ENCODE data around the gene HCN2.

HCN2 gene

GRCh38 chr19:588741-589692, 664 bp upstream of the HCN2 start:
- no peak for DNase-seq (ENCODE audit: extremely low read depth, low read depth)

GRCh38 chr19:590396-590745, 690 bp downstream of the HCN2 start:
- TF ChIP-seq CTCF (IDR thresholded peaks at IDR 0.05; ENCODE audit: low read depth, low read length): no peak
- no peak for DNase-seq (ENCODE audit: extremely low read depth, low read depth)

More at GRCh38 chr19:588741-589692, 664 bp upstream of the HCN2 start:
- no peak for TF ChIP-seq CTCF (IDR thresholded peaks at IDR 0.05; ENCODE audit: low read depth, low read length)

- DNase-seq (ENCODE audit: extremely low read depth, low read depth): no peak
- no peak for TF ChIP-seq CTCF (IDR thresholded peaks at IDR 0.05; ENCODE audit: low read depth, low read length)
These were observed 1.0 kb downstream of the HCN2 start for GRCh38 chr19:590750-591098.

- DNase-seq (ENCODE audit: extremely low read depth, low read depth): no peak
- no peak for TF ChIP-seq CTCF (IDR thresholded peaks at IDR 0.05; ENCODE audit: low read depth, low read length)
These were observed 1.6 kb downstream of the HCN2 start for GRCh38 chr19:591099-591958.

GRCh38 chr19:592101-592500, 2.4 kb downstream of the HCN2 start:
- no peak for TF ChIP-seq CTCF (IDR thresholded peaks at IDR 0.05; ENCODE audit: low read depth, low read length)
- no peak for DNase-seq (ENCODE audit: extremely low read depth, low read depth)

GRCh38 chr19:593055-593454, 3.4 kb downstream of the HCN2 start:
- no peak for TF ChIP-seq CTCF (IDR thresholded peaks at IDR 0.05; ENCODE audit: low read depth, low read length)

GRCh38 chr19:593505-593904, 3.8 kb downstream of the HCN2 start:
- TF ChIP-seq CTCF (IDR thresholded peaks at IDR 0.05; ENCODE audit: low read depth, low read length): no peak
- no peak for DNase-seq (ENCODE audit: extremely low read depth, low read depth)

More at GRCh38 chr19:593055-593454, 3.4 kb downstream of the HCN2 start:
- DNase-seq (ENCODE audit: extremely low read depth, low read depth): no peak

All from AG09319 (cell line).